IMR-90 (cell line): Measurements from ENCODE around the gene MEOX2. TPM values are rescaled to one million over a fixed set of nuclear protein-coding genes. Genes with fewer than 3 reads are reported as not detected.

ENCODE experiments used
- ATAC-seq: fragments of 200-7000 bp; cut with Tn5 transposase; 2 replicates; pipeline ENCODE4 v1.9.1; 2020; ENCODE audit warnings: low read depth, mild to moderate bottlenecking, moderate library complexity
- BruUV-seq: library from RNA; stranded (reverse); fragments of 400-500 nt; replicated peaks from 2 replicates; lab custom pipeline; 2021; lab: Mats Ljungman, UMichigan
- CTCF ChIA-PET: fragments of 300-600 bp; formaldehyde crosslinking; extraction: SDS; loops from one replicate; lab custom pipeline; 2021; ENCODE audit warnings: antibody characterized with exemption; lab: Yijun Ruan, JAX
- POLR2A ChIA-PET: fragments of 300-600 bp; sonication (Branson Sonifier 250); formaldehyde crosslinking; loops from one replicate; lab custom pipeline; 2022; ENCODE audit warnings: antibody characterized with exemption; ENCODE audit not compliant: unreplicated experiment; lab: Charles Lee
- DNase-seq: peaks from one replicate; pipeline ENCODE4 v3.0.0; 2013
- H2AFZ ChIP-seq: replicated peaks from 2 replicates; pipeline ENCODE3; 2013; ENCODE audit warnings: low read length, mild to moderate bottlenecking; ENCODE audit not compliant: poor library complexity
- H2AK5ac ChIP-seq: 2 replicates; pipeline ENCODE4 v1.6.1; 2013; ENCODE audit warnings: low read depth, low read length, inconsistent platforms
- H2AK9ac ChIP-seq: replicated peaks from 2 replicates; pipeline ENCODE3; 2013; ENCODE audit warnings: mild to moderate bottlenecking, low read depth, low read length, moderate library complexity; ENCODE audit not compliant: poor library complexity
- H2BK120ac ChIP-seq: 2 replicates; pipeline ENCODE4 v1.6.1; 2013; ENCODE audit warnings: low read depth, low read length, inconsistent platforms
- H2BK15ac ChIP-seq: 3 replicates; pipeline ENCODE4 v1.6.1; 2013; ENCODE audit warnings: low read depth, low read length, inconsistent platforms
- H2BK20ac ChIP-seq: 2 replicates; pipeline ENCODE4 v1.6.1; 2013; ENCODE audit warnings: low read depth, mild to moderate bottlenecking, inconsistent platforms, low read length, moderate library complexity
- H2BK5ac ChIP-seq: 2 replicates; pipeline ENCODE4 v1.6.1; 2013; ENCODE audit warnings: mild to moderate bottlenecking, low read depth, low read length, inconsistent platforms; ENCODE audit not compliant: poor library complexity, severe bottlenecking
- H3K14ac ChIP-seq: replicated peaks from 2 replicates; pipeline ENCODE4 v1.6.1; 2013; ENCODE audit warnings: low read depth, low read length, inconsistent platforms
- H3K18ac ChIP-seq: 2 replicates; pipeline ENCODE4 v1.6.1; 2013; ENCODE audit warnings: low read depth, low read length, control low read depth
- H3K23ac ChIP-seq: 2 replicates; pipeline ENCODE4 v1.6.1; 2013; ENCODE audit warnings: low read depth, low read length, inconsistent platforms
- H3K27ac ChIP-seq: 2 replicates; pipeline ENCODE4 v1.5.1; 2013; ENCODE audit warnings: mild to moderate bottlenecking, control low read depth, low read length; ENCODE audit not compliant: insufficient read depth
- H3K27me3 ChIP-seq: 2 replicates; pipeline ENCODE4 v1.6.1; 2013; ENCODE audit warnings: low read length; ENCODE audit not compliant: control insufficient read depth, insufficient read depth
- H3K36me3 ChIP-seq: 2 replicates; pipeline ENCODE4 v1.6.1; 2013; ENCODE audit warnings: low read length, mixed read lengths; ENCODE audit not compliant: control insufficient read depth, insufficient read depth
- H3K4ac ChIP-seq: 2 replicates; pipeline ENCODE4 v1.6.1; 2013; ENCODE audit warnings: low read depth, low read length, inconsistent platforms
- H3K4me1 ChIP-seq: 2 replicates; pipeline ENCODE4 v1.6.1; 2013; ENCODE audit warnings: low read length, mixed read lengths; ENCODE audit not compliant: control insufficient read depth, insufficient read depth
- H3K4me2 ChIP-seq: 2 replicates; pipeline ENCODE4 v1.6.1; 2013; ENCODE audit warnings: low read depth, mild to moderate bottlenecking, control low read depth, low read length, moderate library complexity
- H3K4me3 ChIP-seq: 2 replicates; pipeline ENCODE4 v1.5.1; 2013; ENCODE audit warnings: low read depth, mild to moderate bottlenecking, control low read depth, low read length, moderate library complexity; ENCODE audit not compliant: insufficient read depth
- H3K56ac ChIP-seq: 2 replicates; pipeline ENCODE4 v1.6.1; 2013; ENCODE audit warnings: low read length, inconsistent platforms; ENCODE audit not compliant: insufficient read depth; ENCODE audit errors: extremely low read depth
- H3K79me1 ChIP-seq, 2 experiments: 2 replicates each; pipeline ENCODE4 v1.6.1; 2013; ENCODE audit warnings: low read length in 2 of 2, inconsistent platforms in 1 of 2, low read depth in 1 of 2
- H3K9ac ChIP-seq: 2 replicates; pipeline ENCODE4 v1.6.1; 2013; ENCODE audit warnings: low read depth, low read length, control low read depth
- H3K9me1 ChIP-seq: 2 replicates; pipeline ENCODE4 v1.6.1; 2013; ENCODE audit warnings: low read length, inconsistent platforms; ENCODE audit not compliant: insufficient read depth
- H3K9me3 ChIP-seq: 2 replicates; pipeline ENCODE4 v1.6.1; 2013; ENCODE audit warnings: low read length; ENCODE audit not compliant: control insufficient read depth, insufficient read depth
- H4K20me1 ChIP-seq: 2 replicates; pipeline ENCODE4 v1.6.1; 2013; ENCODE audit warnings: low read length, inconsistent platforms; ENCODE audit not compliant: insufficient read depth
- H4K5ac ChIP-seq: 2 replicates; pipeline ENCODE4 v1.6.1; 2013; ENCODE audit warnings: mild to moderate bottlenecking, low read depth, low read length, control low read depth
- H4K8ac ChIP-seq, 2 experiments: 2 replicates each; pipeline ENCODE4 v1.6.1; 2013; ENCODE audit warnings: low read depth in 2 of 2, low read length in 2 of 2, control low read depth in 1 of 2, inconsistent platforms in 1 of 2
- H4K91ac ChIP-seq: 2 replicates; pipeline ENCODE4 v1.6.1; 2013; ENCODE audit warnings: low read depth, low read length, inconsistent platforms; ENCODE audit not compliant: insufficient read depth
- CEBPB ChIP-seq: IDR thresholded peaks from 2 replicates; pipeline ENCODE4 v1.6.1; 2012; ENCODE audit warnings: low read depth, low read length, improper control_type of control experiment
- ELK1 ChIP-seq: fragments of 150-350 bp; IDR thresholded peaks from 2 replicates; pipeline ENCODE4 v1.6.1; 2016; ENCODE audit warnings: low read depth, mild to moderate bottlenecking, low read length, moderate library complexity, borderline replicate concordance
- FOS ChIP-seq: fragments of 150-350 bp; IDR thresholded peaks from 2 replicates; pipeline ENCODE4 v1.6.1; 2016; ENCODE audit warnings: low read depth, low read length
- MAZ ChIP-seq: IDR thresholded peaks from 2 replicates; pipeline ENCODE4 v1.6.1; 2012; ENCODE audit warnings: low read depth, mild to moderate bottlenecking, low read length, improper control_type of control experiment, moderate library complexity, borderline replicate concordance
- MXI1 ChIP-seq: IDR thresholded peaks from 2 replicates; pipeline ENCODE4 v1.6.1; 2012; ENCODE audit warnings: low read depth, mild to moderate bottlenecking, low read length, moderate library complexity, borderline replicate concordance
- NFE2L2 ChIP-seq: fragments of 150-350 bp; IDR thresholded peaks from 2 replicates; pipeline ENCODE4 v1.6.1; 2016; ENCODE audit warnings: low read depth, mild to moderate bottlenecking, low read length
- RAD21 ChIP-seq: IDR thresholded peaks from 2 replicates; pipeline ENCODE4 v1.6.1; 2012; ENCODE audit warnings: low read length, improper control_type of control experiment
- WGBS, 2 experiments: methylation state at CpG; one replicate each; pipeline versions ENCODE4 v1.1.5 to v1.1.7; 2013; ENCODE audit warnings: missing lambda C conversion rate in 2 of 2; ENCODE audit not compliant: insufficient read length in 1 of 2; ENCODE audit errors: extremely low coverage in 2 of 2; 5-methylcytosine and 5-hydroxymethylcytosine counted together
- dilution Hi-C: fragments of 300-500 bp; cut with HindIII; formaldehyde crosslinking; loops from one replicate; pipeline ENCODE4 v1.14.3; 2018; ENCODE audit warnings: low sequenced_read_pairs; ENCODE audit not compliant: unreplicated experiment
- in situ Hi-C: fragments of 300-500 bp; cut with MboI; formaldehyde crosslinking; loops from 3 replicates; pipeline ENCODE4 v1.14.3; 2019; ENCODE audit warnings: low sequenced_read_pairs, inconsistent platforms, mixed read lengths
- intact Hi-C: fragments of 100-400 bp; cut with micrococcal nuclease; formaldehyde crosslinking; loops from 2 replicates; pipeline ENCODE4 v1.10.0; 2022
- polyA plus RNA-seq, 3 experiments: library from polyadenylated mRNA; depleted of rRNA; stranded (reverse); fragments of >200 nt; gene quantifications; 2 replicates each; pipeline ENCODE4 v1.2.3, GENCODE V29; 2012; ENCODE audit warnings: low replicate concordance in 1 of 3
- total RNA-seq: library from RNA; depleted of rRNA; stranded (reverse); fragments of >200 nt; gene quantifications from 2 replicates; pipeline ENCODE4 v1.2.3, GENCODE V29; 2012

MEOX2 gene
- total and polyA plus RNA-seq, 2 of the 4 experiments (the other 2 are of a cell fraction): under 0.01 TPM; not detected in 1

- no peak overlapping the region for H3K23ac ChIP-seq
- no peak overlapping the region for H2AK9ac ChIP-seq
- no peaks in the 10 kb centered on the region for H4K20me1 ChIP-seq
- no peak overlapping the region for H4K91ac ChIP-seq
- no peak overlapping the region for H4K5ac ChIP-seq
- no peaks in the 10 kb centered on the region for H3K27me3 ChIP-seq
- H3K4me3 ChIP-seq: no peak overlapping the region
- no peaks in the 10 kb centered on the region for H3K9me3 ChIP-seq
- ATAC-seq (no peak), DNase-seq (no peak)
- H3K14ac ChIP-seq: no peak overlapping the region
- no peaks in the 10 kb centered on the region for H3K9me1 ChIP-seq
- dilution Hi-C loops (no loop called here), in situ Hi-C loops (no loop called here), intact Hi-C loops (no loop called here)
- no peak overlapping the region for H2AFZ ChIP-seq
- ChIA-PET CTCF (no interaction called here), POLR2A (no interaction called here)
- no peak for TF ChIP-seq MAZ
- TF ChIP-seq MXI1: no peak
- TF ChIP-seq ELK1: no peak
- no peak for TF ChIP-seq NFE2L2
- TF ChIP-seq CEBPB: no peak
- no peak for TF ChIP-seq RAD21
- no peak for TF ChIP-seq FOS
- no CpG with 5 or more reads among the region's 8 CpGs for WGBS, 2 experiments
- H3K27ac ChIP-seq: no peak overlapping the region
- H2BK120ac ChIP-seq: no peak overlapping the region
- no peaks in the 10 kb centered on the region for H3K4me1 ChIP-seq
- H3K18ac ChIP-seq: no peak overlapping the region
- H2AK5ac ChIP-seq: no peak overlapping the region
- no peak overlapping the region for H3K9ac ChIP-seq
- no peak overlapping the region for H3K4ac ChIP-seq
- H3K56ac ChIP-seq: no peak overlapping the region
- H3K36me3 ChIP-seq: no peaks in the 10 kb centered on the region
- H3K79me1 ChIP-seq: no peaks in the 10 kb centered on the region
- H2BK15ac ChIP-seq: no peak overlapping the region
- no TSS peak for BruUV-seq
- no peak overlapping the region for H3K4me2 ChIP-seq
- H2BK20ac ChIP-seq: no peak overlapping the region
- no peak overlapping the region for H4K8ac ChIP-seq
- H2BK5ac ChIP-seq: no peak overlapping the region
These were observed 74.3 kb downstream of the MEOX2 start for GRCh38 chr7:15612205-15612604.
